Right lobe of liver (tissue), 4 donors: ENCODE results near the gene RASSF1.

Experiments used
- POLR2A ChIP-seq: fragments of 450-650 bp; IDR thresholded peaks from one replicate; pipeline ENCODE4 v1.6.1; 2017; ENCODE audit warnings: antibody characterized with exemption, mild to moderate bottlenecking
- TF ChIP-seq, protein P1 (sequence below), 4 donors: fragments of 200-600 bp in 3 of 4; fragments of 450-650 bp in 1 of 4; IDR thresholded peaks; one replicate each; pipeline versions ENCODE4 v1.5.1 to v1.8.0; 2016 to 2022; ENCODE audit warnings: antibody characterized with exemption in 4 of 4, mild to moderate bottlenecking in 2 of 4
- donor health status: DM: no; HTN: no; CAD: no.
- donor health status: DM: no; HTN: no; CAD: no.
- donor health status: DM: no; HTN: yes; CAD: no.

GRCh38 chr3:50318615-50319014, 22.0 kb downstream of the RASSF1 start:
- TF ChIP-seq, protein P1, sequence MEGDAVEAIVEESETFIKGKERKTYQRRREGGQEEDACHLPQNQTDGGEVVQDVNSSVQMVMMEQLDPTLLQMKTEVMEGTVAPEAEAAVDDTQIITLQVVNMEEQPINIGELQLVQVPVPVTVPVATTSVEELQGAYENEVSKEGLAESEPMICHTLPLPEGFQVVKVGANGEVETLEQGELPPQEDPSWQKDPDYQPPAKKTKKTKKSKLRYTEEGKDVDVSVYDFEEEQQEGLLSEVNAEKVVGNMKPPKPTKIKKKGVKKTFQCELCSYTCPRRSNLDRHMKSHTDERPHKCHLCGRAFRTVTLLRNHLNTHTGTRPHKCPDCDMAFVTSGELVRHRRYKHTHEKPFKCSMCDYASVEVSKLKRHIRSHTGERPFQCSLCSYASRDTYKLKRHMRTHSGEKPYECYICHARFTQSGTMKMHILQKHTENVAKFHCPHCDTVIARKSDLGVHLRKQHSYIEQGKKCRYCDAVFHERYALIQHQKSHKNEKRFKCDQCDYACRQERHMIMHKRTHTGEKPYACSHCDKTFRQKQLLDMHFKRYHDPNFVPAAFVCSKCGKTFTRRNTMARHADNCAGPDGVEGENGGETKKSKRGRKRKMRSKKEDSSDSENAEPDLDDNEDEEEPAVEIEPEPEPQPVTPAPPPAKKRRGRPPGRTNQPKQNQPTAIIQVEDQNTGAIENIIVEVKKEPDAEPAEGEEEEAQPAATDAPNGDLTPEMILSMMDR (IDR thresholded peaks at IDR 0.05) = no peak
- no peak for TF ChIP-seq POLR2A
